GM21786 (cell line): ENCODE measurements around the gene RABGAP1L.
"Not testable (repeated sequence)": the region's sequence is repeated elsewhere in the genome, so short reads cannot be mapped to it uniquely, and the experiment has no call there.

Experiments
- ATAC-seq: cut with Tn5 transposase; IDR thresholded peaks from one replicate; pipeline ENCODE4 v1.9.1; 2021; ENCODE audit not compliant: unreplicated experiment

Gene RABGAP1L

GRCh38 chr1:174550296-174550695, 391.0 kb downstream of the RABGAP1L start:
- no peak for ATAC-seq

- ATAC-seq = no peak
Measured at GRCh38 chr1:174556392-174556791, 397.1 kb downstream of the RABGAP1L start.

GRCh38 chr1:174568551-174568950, 409.2 kb downstream of the RABGAP1L start:
- ATAC-seq = no peak

GRCh38 chr1:174569240-174569639, 409.9 kb downstream of the RABGAP1L start:
- no peak for ATAC-seq

GRCh38 chr1:174572771-174573170, 413.5 kb downstream of the RABGAP1L start:
- no peak for ATAC-seq

- not testable (repeated sequence) for ATAC-seq
Measured at GRCh38 chr1:174576120-174576519, 416.8 kb downstream of the RABGAP1L start.

DNA sequence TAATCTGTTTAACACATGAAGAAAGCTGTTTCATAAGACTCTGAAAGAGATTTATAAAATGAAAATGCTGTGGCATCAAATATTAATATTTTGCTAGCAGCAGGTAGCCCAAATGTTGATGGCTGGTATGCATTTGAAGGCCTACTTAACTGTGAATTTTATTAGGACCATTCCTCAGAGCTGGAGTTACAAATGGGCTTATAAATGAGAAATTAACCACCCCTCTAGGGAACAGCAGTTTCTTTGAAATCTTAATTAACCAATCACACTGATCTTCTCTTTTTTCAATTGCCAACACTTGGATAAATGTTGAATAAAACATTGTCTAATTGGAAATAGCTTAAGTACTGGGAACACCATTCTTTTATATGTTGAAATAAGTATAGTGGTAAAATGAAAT, 418.4 kb downstream of the RABGAP1L start:
- ATAC-seq = no peak

DNA sequence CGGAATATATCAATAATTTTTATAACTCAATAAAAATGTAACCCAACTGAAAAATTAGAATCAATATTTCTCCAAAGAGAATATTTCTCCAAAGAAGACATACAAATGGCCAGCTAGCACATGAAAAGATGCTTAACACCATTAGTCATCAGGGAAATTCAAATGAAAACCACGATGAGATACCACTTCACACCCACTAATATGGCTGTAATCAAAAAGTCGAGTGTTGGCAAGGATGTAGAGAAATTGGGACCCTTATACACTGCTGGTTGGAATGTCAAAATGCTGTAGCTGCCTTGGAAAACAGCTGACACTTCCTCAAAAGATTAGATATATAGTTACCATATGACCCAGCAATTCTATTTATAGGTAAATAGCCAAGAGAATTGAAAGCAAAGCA, 421.5 kb downstream of the RABGAP1L start:
- ATAC-seq = no peak

GRCh38 chr1:174583316-174583715, 424.0 kb downstream of the RABGAP1L start:
- no peak for ATAC-seq

GRCh38 chr1:174584071-174584470, 424.8 kb downstream of the RABGAP1L start:
- ATAC-seq = no peak

- not testable (repeated sequence) for ATAC-seq
Measured at GRCh38 chr1:174588618-174589017, 429.3 kb downstream of the RABGAP1L start.

DNA sequence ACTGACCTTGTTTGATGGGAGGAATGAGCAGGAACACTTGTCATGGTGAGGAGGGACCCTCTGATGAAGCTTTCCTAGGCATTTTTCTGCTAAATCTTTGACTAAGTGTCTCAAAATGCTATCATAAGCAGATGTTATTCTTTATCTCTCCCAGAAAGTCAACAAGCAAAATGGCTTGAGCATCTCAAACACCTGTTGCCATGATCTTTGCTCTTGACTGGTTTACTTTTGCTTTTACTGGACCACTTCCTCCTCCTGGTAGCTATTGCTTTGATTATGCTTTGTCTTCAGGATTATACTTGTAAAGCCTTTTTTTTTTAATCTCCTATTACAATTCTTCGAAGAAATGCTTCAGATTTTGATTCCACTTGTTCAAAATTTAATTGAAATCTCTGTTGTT, 445.9 kb downstream of the RABGAP1L start:
- no peak for ATAC-seq

DNA sequence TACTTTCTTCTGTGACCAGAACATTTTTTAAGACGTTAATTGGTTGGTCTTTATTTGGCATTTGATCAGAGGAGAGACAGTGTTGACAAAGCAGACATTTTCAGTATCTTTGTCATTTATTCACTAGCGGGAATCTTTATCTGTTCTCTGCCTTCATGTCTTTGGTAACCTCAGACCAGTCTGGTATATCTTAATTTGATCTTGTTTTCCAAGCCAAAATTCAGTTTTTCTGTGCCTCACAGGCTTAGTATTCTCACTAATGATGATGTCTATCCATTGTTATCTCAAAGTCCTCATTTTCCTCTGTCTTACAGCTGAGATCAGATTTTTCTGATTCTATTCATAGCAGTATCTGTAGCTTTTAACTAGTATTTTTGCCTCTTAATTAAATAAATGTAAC, 447.2 kb downstream of the RABGAP1L start:
- no peak for ATAC-seq

- not testable (repeated sequence) for ATAC-seq
Measured at GRCh38 chr1:174617905-174618304, 458.6 kb downstream of the RABGAP1L start.

- ATAC-seq = no peak
Measured at GRCh38 chr1:174623324-174624035, 464.2 kb downstream of the RABGAP1L start.

DNA sequence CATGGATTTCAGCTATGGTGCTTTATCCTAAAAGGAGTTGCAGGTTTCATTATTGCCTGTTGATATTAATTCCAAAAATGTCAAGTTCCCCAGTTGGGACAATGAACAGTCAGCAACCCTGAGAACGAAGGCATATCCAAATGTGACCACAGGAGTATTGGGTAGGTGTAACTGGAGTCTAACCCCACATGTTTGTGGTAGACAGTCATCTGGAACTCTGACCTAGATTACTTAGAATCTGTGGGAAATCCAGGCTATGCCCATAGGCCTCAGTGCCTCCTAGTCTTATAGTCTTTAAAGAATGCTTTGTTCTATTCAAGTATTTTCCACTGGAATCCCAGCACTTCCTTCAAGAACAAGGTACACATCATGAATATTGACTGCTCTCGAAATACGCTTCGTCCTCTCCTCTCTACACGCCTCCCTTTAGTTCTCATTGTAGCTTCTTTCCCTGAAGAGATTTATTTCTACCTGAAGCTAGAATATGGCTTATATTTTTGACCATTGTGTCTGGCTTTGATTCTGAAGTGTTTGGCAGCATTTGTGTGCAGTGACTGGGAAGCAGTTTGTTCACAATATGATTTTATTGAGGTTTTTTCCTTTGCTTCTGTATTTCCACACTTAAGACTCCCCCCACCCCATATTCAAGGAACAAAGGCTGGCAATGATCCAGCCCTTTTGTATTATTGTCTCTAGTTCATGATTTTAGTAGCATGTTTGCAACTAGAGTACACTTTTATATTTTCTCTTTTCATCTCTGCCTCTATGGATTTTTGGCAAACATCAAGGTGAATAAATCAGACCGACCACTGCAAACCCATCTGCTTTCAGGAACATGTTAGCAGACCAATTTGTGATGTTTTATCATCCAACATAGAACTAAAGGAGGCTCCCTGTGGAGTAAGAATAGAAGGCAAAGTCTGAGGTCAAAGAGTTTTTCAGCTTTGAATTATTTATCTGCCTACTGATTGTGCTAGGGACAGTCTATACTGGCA, 467.0 kb downstream of the RABGAP1L start:
- no peak for ATAC-seq

DNA sequence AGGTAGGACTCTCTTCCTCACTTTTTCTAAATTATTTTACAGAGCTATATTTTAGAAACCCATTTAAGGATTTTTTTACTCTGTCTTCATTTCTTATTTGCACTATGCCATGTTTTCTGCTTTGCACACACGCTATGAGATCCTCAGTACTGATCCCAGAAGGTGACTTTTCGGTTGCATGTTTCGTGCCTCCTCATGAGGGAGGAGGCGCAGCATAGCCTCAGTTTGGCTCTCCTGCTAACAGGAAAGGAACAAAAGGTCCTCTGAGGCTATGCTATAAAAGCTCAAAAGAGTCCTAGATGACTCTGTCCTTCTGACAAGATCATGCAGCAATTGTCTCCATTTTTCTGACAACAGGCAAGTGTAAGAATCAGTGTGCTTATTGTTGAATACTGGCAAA, 478.2 kb downstream of the RABGAP1L start:
- ATAC-seq = no peak

DNA sequence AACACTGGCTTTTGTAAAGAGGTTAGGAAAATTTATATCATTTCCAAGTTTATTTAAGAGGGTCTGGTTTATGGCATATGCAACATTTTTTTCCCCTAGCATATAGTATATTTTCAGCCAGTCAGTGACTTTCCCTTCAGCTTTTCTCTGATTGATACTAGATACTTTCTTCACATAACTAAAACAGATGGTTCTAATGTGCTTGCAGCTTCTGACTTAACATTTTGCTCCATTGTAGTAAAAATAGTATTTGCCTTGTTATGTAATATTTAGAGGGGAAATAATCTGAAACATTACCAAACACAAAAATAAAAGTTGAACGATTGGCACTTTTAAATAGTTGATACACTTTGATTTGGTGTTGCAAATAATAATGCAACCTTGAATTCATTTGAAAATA, 480.1 kb downstream of the RABGAP1L start:
- no peak for ATAC-seq

GRCh38 chr1:174640783-174641182, 481.5 kb downstream of the RABGAP1L start:
- ATAC-seq = no peak

DNA sequence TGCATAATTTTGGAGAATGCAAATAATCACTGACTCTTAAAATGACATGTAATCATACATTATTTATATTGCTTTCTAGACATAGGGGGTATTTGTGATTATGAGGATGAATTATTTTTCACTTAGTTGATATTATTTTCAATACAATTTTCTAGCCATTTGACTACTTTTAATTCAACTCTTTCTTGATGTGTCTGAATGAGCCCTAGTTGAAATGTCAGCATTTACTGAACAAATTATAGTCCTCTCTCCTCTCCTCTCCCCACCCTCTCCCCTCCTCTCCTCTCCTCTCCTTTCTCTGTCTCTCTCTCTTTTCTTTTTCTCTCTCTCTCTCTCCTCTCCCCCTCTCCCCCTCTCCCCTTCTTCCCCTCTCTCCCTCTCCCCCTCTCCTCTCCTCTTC, 483.1 kb downstream of the RABGAP1L start:
- no peak for ATAC-seq

GRCh38 chr1:174643206-174643605, 483.9 kb downstream of the RABGAP1L start:
- ATAC-seq = no peak

- not testable (repeated sequence) for ATAC-seq
Measured at GRCh38 chr1:174649572-174649971, 490.3 kb downstream of the RABGAP1L start.
